Activated naive CD8-positive, alpha-beta T cell treated with anti-CD3 and anti-CD28 coated beads, Interleukin-2, amount 50 U/mL, for 24 hours (primary cell): ENCODE results near the gene RRAD.
A peak's percentile ranks its signal among the peaks of the same experiment; 100 is the strongest.
"Not testable (repeated sequence)": the region's sequence is repeated elsewhere in the genome, so short reads cannot be mapped to it uniquely, and the experiment has no call there.

Source experiments
- ATAC-seq: fragments of 150-1000 bp; cut with Tn5 transposase; one replicate; pipeline ENCODE4 v1.10.0; 2021
- DNase-seq: peaks from one replicate; pipeline ENCODE4 v3.0.0; 2021
- H3K27ac Mint-ChIP-seq: one replicate; pipeline ENCODE4 v1.8.0; 2021; ENCODE audit warnings: mild to moderate bottlenecking, mixed read lengths
- H3K27me3 Mint-ChIP-seq: one replicate; pipeline ENCODE4 v1.8.0; 2021; ENCODE audit warnings: mixed read lengths
- H3K36me3 Mint-ChIP-seq: one replicate; pipeline ENCODE4 v1.8.0; 2021; ENCODE audit warnings: low read depth, mixed read lengths
- H3K4me1 Mint-ChIP-seq: one replicate; pipeline ENCODE4 v1.8.0; 2021; ENCODE audit warnings: mixed read lengths
- H3K4me3 Mint-ChIP-seq: one replicate; pipeline ENCODE4 v1.8.0; 2021; ENCODE audit warnings: mild to moderate bottlenecking, moderate library complexity, mixed read lengths
- H3K9me3 Mint-ChIP-seq: one replicate; pipeline ENCODE4 v1.8.0; 2021; ENCODE audit warnings: mixed read lengths

Gene RRAD

GRCh38 chr16:66925322-66925840 lies at the start of gene RRAD:
Gene RRAD, minus strand, starts transcription at chr16:66925535. Its CDS starts 356 bp downstream, at chr16:66925179.
- H3K27me3 Mint-ChIP-seq = peaks cover 41% of the 10 kb centered on the region
- H3K4me3 Mint-ChIP-seq = peak within 1 kb of the TSS; percentile 66
- no peaks in the 10 kb centered on the region for H3K9me3 Mint-ChIP-seq
- H3K27ac Mint-ChIP-seq = no peak within 1 kb of the TSS
- H3K4me1 Mint-ChIP-seq = peaks cover 23% of the 10 kb centered on the region
- ATAC-seq = no peak
- DNase-seq = no peak
- no peaks in the 10 kb centered on the region for H3K36me3 Mint-ChIP-seq

DNA sequence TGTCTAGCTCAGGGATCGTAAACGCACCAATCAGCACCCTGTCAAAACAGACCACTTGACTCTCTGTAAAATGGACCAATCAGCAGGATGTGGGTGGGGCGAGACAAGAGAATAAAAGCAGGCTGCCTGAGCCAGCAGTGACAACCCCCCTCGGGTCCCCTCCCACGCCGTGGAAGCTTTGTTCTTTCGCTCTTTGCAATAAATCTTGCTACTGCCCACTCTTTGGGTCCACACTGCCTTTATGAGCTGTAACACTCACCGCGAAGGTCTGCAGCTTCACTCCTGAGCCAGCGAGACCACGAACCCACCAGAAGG lies 49.6 kb upstream of the RRAD start:
- H3K27me3 Mint-ChIP-seq, ATAC-seq, H3K36me3 Mint-ChIP-seq, H3K9me3 Mint-ChIP-seq: not testable (repeated sequence)
- Mint-ChIP-seq H3K4me1 (peaks cover 24% of the 10 kb centered on the region), H3K4me3 (peak overlapping the region; percentile 35), H3K27ac (peak overlapping the region; percentile 7)
- DNase-seq = peak; percentile 49

GRCh38 chr16:66974156-66974931 lies 49.0 kb upstream of the RRAD start:
- Mint-ChIP-seq H3K4me1 (peaks cover 24% of the 10 kb centered on the region), H3K4me3 (peak overlapping the region; percentile 35), H3K27ac (peak overlapping the region; percentile 7)
- not testable (repeated sequence) for H3K27me3 Mint-ChIP-seq, DNase-seq, H3K9me3 Mint-ChIP-seq, ATAC-seq, H3K36me3 Mint-ChIP-seq

GRCh38 chr16:66973716-66974115 lies 48.4 kb upstream of the RRAD start:
- Mint-ChIP-seq H3K9me3 (no peaks in the 10 kb centered on the region), H3K36me3 (no peaks in the 10 kb centered on the region), H3K4me1 (peaks cover 24% of the 10 kb centered on the region), H3K4me3 (no peak overlapping the region), H3K27ac (no peak overlapping the region), H3K27me3 (peaks cover 10% of the 10 kb centered on the region)
- DNase-seq = no peak
- ATAC-seq = no peak

DNA sequence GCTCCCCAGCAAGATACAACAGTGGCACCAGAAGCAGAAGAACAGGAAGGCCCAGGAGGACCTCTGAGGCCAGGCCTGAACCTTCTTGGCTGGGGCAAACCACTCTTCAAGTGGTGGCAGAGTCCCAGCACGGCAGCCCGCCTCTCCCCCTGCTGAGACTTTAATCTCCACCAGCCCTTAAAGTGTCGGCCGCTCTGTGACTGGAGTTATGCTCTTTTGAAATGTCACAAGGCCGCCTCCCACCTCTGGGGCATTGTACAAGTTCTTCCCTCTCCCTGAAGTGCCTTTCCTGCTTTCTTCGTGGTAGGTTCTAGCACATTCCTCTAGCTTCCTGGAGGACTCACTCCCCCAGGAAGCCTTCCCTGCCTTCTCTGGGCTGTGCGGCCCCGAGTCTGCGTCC lies 47.6 kb upstream of the RRAD start:
- Mint-ChIP-seq H3K4me3 (no peak overlapping the region), H3K9me3 (no peaks in the 10 kb centered on the region), H3K27me3 (peaks cover 10% of the 10 kb centered on the region), H3K36me3 (no peaks in the 10 kb centered on the region), H3K27ac (no peak overlapping the region), H3K4me1 (peaks cover 20% of the 10 kb centered on the region)
- no peak for DNase-seq
- ATAC-seq = no peak

DNA sequence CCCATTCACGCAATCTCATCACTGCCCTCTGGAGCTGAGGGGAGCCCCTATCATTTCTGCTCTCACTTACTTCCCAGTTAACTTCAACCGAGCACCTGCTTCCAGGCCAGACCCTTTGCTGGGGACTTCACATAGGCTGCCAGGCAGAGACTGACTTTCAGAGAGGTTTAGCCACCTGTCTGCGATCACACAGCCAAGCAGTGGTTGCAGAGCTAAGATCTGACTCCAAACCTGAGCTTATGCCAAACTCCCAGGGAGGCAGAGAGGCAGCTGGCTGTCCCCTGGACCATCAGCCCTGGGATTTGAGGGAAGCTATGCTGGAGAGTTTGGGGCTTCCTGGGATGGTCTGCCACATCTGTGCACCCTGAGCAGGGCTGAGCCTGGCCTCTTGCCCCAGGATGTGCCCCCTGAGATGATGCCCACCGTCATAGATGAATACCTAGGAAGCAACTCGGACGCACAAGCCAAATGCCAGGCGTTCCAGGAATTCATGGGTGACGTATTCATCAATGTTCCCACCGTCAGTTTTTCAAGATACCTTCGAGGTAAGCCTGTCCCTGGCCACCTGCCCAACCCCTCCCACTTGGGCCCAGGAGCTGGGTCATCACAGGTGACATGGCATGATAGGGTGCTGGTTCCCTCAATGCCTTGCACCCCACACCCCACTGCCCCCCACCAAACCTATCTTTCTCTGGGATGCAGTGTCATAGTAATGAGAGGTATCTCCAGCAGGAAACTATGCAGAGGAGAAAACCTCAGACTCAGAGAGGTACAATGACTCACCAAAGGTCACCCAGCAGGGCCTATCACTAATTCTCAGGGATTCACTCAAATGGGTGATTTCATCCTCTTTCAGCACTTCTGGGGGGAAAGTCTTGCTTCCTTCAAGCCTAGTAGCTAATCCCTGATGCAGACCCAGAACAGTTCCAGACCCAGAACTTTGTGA lies 45.7 kb upstream of the RRAD start:
- no peak for DNase-seq
- peak; percentile 85 for ATAC-seq
- Mint-ChIP-seq H3K4me3 (no peak overlapping the region), H3K4me1 (peaks cover 19% of the 10 kb centered on the region), H3K36me3 (no peaks in the 10 kb centered on the region), H3K9me3 (no peaks in the 10 kb centered on the region), H3K27ac (no peak overlapping the region), H3K27me3 (peaks cover 6% of the 10 kb centered on the region)

GRCh38 chr16:66968847-66969246 lies 43.5 kb upstream of the RRAD start:
- H3K9me3 Mint-ChIP-seq = no peaks in the 10 kb centered on the region
- no peak for DNase-seq
- no peak overlapping the region for H3K4me3 Mint-ChIP-seq
- no peak overlapping the region for H3K27ac Mint-ChIP-seq
- H3K36me3 Mint-ChIP-seq = no peaks in the 10 kb centered on the region
- H3K27me3 Mint-ChIP-seq = peaks cover 8% of the 10 kb centered on the region
- H3K4me1 Mint-ChIP-seq = peaks cover 4% of the 10 kb centered on the region
- no peak for ATAC-seq

DNA sequence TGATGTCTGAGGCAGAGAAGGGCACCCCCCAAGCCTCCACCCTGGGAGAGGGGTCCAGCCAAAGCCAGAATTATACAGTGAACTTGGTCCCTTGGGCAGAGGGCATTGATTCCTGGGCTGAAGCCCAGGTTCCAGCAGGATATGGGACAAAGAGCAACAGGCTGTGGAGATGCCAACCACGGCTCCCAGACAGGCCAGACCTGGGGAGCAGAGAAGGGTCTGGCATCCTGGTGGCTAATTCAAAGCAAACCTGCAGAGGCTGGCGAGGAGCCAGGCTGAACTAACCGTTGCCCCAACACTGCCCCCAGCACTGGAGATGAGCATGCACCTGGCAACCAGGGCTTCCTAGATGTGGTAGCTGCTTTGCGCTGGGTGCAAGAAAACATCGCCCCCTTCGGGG lies 38.7 kb upstream of the RRAD start:
- H3K4me3 Mint-ChIP-seq = no peak overlapping the region
- ATAC-seq = no peak
- DNase-seq = no peak
- no peaks in the 10 kb centered on the region for H3K9me3 Mint-ChIP-seq
- H3K27me3 Mint-ChIP-seq = peaks cover 9% of the 10 kb centered on the region
- H3K36me3 Mint-ChIP-seq = no peaks in the 10 kb centered on the region
- peaks cover 5% of the 10 kb centered on the region for H3K4me1 Mint-ChIP-seq
- H3K27ac Mint-ChIP-seq = no peak overlapping the region

- peaks cover 5% of the 10 kb centered on the region for H3K4me1 Mint-ChIP-seq
- no peaks in the 10 kb centered on the region for H3K36me3 Mint-ChIP-seq
- H3K27me3 Mint-ChIP-seq = peaks cover 16% of the 10 kb centered on the region
- H3K4me3 Mint-ChIP-seq = no peak overlapping the region
- DNase-seq (no peak), ATAC-seq (no peak)
- H3K9me3 Mint-ChIP-seq = no peaks in the 10 kb centered on the region
- H3K27ac Mint-ChIP-seq = no peak overlapping the region
Observed at GRCh38 chr16:66961914-66962313, 36.6 kb upstream of the RRAD start.

DNA sequence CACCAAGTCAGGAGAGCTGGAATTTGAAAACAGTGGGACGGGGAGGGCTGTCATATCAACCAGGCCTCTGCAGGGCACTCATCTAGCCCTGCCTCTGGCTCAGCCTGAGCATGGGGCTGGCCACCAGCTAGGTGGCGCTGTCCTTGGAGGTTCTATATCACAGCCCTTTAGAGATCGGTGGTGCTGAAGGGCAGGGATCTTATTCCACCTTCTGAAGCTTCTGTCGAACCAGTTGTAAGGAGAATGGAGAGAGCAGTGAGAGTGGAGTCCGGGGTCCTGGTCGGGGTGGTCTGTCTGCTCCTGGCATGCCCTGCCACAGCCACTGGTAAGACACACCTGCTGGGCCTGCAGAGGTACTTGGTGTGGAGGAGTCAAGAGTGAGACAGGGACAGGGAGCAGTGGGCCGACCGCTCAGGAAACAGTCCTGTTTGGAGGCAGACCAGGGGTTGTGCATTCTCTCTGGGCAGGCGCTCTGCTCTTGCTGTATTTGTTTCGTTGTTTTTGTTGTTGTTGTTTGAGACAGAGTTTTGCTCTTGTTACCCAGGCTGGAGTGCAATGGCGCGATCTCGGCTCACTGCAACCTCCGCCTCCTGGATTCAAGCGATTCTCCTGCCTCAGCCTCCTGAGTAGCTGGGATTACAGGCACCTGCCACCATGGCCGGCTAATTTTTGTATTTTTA lies 35.9 kb upstream of the RRAD start, which contains the start of gene CES3:
Gene CES3 (plus strand): TSS at position 202 of the 680 bp plus-strand sequence. CDS start 42 bp downstream, at position 244.
- DNase-seq (peak; percentile 71), ATAC-seq (peak; percentile 94)
- H3K4me3 Mint-ChIP-seq = no peak within 1 kb of the TSS
- H3K4me1 Mint-ChIP-seq = peaks cover 5% of the 10 kb centered on the region
- H3K27ac Mint-ChIP-seq = no peak within 1 kb of the TSS
- peaks cover 16% of the 10 kb centered on the region for H3K27me3 Mint-ChIP-seq
- H3K36me3 Mint-ChIP-seq = no peaks in the 10 kb centered on the region
- H3K9me3 Mint-ChIP-seq = no peaks in the 10 kb centered on the region

GRCh38 chr16:66960270-66960669 lies 34.9 kb upstream of the RRAD start:
- H3K9me3 Mint-ChIP-seq = no peaks in the 10 kb centered on the region
- no peak for DNase-seq
- no peak for ATAC-seq
- H3K27ac Mint-ChIP-seq = no peak overlapping the region
- H3K4me1 Mint-ChIP-seq = peaks cover 5% of the 10 kb centered on the region
- peaks cover 16% of the 10 kb centered on the region for H3K27me3 Mint-ChIP-seq
- no peaks in the 10 kb centered on the region for H3K36me3 Mint-ChIP-seq
- no peak overlapping the region for H3K4me3 Mint-ChIP-seq

DNA sequence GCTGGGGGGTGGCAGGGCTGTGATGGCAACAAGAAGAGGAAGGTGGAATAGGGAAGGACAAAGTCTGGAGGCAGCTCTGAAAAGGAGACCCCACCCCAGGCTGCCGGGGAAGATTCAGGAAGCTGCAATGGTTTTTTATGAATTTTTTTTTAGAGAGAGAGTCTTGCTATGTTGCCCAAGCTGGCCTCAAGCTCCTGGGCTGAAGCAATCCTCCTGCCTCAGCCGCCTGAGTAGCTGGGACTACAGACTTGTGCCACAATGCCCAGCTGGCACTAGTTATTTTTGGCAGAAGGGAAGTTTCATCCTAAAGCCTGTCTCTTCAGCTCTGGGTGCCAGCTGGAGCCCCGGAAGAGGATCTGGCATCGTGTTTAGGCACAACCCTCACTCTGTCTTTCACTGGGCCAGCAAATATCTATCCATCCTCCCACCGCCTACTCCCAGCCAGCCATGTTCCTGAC lies 34.4 kb upstream of the RRAD start:
- Mint-ChIP-seq H3K4me3 (no peak overlapping the region), H3K27me3 (peaks cover 13% of the 10 kb centered on the region), H3K9me3 (no peaks in the 10 kb centered on the region), H3K4me1 (peaks cover 5% of the 10 kb centered on the region), H3K27ac (no peak overlapping the region), H3K36me3 (no peaks in the 10 kb centered on the region)
- DNase-seq = no peak
- ATAC-seq = no peak

DNA sequence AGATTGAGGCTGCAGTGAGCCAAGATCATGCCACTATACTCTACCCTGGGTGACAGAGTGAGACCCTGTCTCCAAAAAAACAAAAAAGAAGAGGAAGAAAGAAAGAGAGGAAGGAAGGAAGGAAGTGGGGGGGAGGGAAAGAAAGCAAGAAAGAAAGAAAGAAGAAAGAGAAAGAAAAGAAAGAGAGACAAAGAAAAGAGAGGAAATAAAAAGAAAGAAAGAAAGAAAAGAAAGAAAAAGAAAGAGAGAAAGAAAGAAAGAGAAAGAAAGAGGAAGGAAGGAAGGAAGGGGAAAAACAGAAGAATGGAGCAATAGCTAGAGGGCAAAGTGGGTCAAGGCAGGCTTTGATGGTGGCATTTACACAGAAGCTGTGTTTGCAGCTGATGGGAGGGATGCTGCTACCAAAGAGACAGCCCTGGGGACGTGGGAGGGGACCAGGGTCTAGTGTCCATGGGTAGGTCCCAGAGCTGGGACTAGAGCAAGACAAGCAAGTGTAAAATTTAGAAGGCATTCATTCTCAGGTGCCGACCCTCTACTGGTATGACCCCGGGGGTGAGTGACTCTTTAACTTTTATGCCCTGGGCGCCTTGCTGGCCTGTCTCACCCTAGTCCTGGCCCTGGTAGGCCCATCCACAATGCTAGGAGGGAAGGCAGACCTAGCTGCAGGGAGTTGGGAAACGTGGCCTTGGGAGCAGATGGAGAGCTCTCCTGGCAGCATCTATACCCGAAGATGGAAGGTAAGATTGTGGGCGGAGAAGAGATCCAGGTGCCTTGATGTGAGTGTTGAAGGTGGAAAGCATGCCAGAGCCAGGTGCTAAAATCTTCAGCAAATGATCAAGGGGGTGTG lies 33.7 kb upstream of the RRAD start:
- H3K27ac Mint-ChIP-seq = no peak overlapping the region
- no peak overlapping the region for H3K4me3 Mint-ChIP-seq
- peaks cover 5% of the 10 kb centered on the region for H3K4me1 Mint-ChIP-seq
- no peaks in the 10 kb centered on the region for H3K9me3 Mint-ChIP-seq
- DNase-seq = no peak
- peaks cover 8% of the 10 kb centered on the region for H3K27me3 Mint-ChIP-seq
- no peaks in the 10 kb centered on the region for H3K36me3 Mint-ChIP-seq
- no peak for ATAC-seq

- not testable (repeated sequence) for DNase-seq, H3K9me3 Mint-ChIP-seq, H3K4me3 Mint-ChIP-seq, H3K27ac Mint-ChIP-seq, H3K36me3 Mint-ChIP-seq, H3K4me1 Mint-ChIP-seq, ATAC-seq
- H3K27me3 Mint-ChIP-seq = peaks cover 31% of the 10 kb centered on the region
Observed at GRCh38 chr16:66956154-66956457, 30.8 kb upstream of the RRAD start.
